ENCODE measurements around the gene RNU4-1.
"Not testable (repeated sequence)": the region's sequence is repeated elsewhere in the genome, so short reads cannot be mapped to it uniquely, and the experiment has no call there.

The RNU4-1 gene

DNA sequence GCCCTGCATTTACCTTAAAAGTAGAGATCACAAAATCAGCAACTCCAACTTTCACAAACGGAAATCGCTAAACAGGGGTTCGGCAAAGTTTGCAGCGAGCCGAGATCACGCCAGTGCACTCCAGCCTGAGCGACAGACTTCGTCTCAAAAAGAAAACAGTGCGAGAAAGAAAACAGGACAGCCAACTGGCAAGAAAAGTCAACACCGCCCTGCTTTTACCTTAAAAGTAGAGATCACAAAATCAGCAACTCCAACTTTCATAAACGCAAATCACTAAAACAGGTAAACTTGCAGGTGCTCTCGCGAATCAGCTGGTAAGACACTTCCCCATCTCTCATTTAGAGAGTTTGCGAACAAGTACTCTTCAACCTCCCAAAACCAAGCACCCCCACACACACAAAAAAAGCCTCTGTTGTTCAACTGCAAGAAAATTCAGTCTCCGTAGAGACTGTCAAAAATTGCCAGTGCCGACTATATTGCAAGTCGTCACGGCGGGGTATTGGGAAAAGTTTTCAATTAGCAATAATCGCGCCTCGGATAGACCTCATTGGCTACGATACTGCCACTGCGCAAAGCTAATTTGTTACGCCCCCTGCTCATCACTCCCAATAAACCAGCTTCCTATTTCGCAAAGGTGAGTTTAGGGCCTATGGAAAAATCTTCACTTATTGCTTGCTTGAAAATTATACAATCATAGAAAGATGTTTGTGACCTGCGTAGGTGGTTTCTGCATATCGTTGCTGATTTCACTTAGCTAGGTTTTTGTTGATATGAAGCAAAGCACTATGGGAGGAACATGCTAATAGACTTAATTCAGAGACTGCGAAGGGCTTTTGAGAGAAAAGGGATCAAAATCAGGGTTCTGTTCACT lies at the start of gene RNU4-1:
TSS of gene RNU4-1 (minus strand) at position 577 of the 871 bp plus-strand sequence.
- DNase-seq: peak; percentile 98

DNA sequence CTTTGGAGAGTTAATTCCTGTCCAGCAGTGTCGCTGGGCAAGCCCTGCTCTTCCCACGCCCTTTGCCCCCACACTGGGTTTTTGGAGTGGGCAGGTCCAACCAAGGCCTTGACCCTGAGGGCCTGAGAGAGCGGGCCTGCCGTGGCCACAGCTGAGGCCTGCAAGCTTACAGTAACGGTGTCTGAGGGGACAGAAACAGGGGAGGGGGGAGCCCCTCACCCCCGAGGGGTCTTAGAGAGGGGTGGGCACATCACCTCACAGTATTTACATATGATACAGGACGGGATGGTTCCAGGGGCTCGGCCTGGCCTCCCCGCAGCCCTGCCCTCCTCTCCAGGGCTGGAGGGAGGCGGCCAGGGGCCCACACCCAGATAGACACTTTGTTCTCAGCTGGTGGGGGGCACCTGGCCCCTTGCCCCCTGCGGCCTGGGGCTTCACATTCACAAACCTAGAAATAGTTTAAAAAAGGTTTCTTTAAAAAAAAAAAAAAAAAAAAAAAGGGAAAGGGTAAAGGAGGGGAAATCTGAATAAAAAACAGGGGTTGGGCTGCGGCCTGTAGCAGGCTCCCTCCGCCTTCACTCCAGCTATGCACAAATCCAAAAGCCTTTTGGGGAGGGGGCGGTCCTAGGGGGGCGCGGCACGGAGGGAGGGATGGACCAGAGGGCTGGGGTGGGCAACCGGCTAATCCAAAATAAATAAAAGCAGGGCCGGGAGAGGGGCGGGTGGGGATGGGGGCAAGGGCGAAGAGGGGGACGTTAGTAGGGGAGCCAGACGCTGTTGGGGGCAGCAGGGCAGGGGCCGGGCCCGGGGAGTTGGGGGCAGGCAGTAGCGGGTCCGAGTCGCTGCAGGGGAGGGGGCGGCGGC lies 49.4 kb upstream of the RNU4-1 start:
- no peak for DNase-seq

DNA sequence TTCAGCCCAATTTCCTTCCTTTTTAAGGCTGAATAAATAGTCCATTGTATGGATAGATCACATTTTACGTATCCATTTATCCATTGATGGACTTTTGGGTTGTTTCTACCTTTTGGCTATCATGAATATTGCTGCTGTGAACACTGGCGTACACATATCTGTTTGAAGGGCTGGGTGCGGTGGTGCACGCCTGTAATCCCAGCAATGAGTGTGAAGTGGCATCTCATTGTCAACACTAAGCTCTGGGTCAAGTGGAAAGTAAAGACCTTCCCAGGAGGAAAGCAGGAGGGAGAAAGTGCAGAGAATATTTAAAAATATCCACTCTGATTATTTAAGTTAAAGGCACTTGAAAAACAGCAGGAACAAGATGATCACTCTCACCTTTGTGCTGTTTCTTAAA lies 46.2 kb upstream of the RNU4-1 start:
- DNase-seq: no peak

DNA sequence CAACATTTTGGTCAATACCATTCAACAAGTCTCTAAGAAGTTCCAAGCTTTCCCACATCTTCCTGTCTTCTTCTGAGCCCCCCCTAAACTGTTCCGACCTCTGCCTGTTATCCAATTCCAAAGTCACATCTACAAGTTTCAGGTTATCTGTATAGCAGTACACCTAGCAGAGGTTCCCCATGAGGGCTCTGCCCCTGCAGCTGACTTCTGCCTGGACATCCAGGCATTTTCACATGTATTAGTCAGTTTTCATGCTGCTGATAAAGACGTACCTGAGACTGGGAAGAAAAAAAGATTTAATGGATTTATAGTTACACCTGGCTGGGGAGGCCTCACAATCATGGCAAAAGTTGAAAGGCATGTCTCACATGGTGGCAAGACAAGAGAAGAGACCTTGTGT lies 44.7 kb upstream of the RNU4-1 start:
- DNase-seq: no peak

DNA sequence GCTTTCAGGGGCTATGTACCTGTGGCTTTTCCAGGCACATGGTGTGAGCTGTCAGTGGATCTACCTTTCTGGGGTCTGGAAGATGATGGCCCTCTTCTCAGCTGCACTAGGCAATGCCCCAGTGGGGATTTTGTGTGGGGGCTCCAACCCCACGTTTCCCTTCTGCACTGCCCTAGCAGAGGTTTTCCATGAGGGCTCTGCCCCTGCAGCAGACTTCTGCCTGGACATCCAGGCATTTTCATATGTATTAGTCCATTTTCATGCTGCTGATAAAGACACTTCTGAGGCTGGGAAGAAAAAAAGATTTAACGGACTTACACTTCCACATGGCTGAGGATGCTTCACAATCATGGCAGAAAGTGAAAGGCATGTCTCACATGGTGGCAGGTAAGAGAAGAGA lies 43.4 kb upstream of the RNU4-1 start:
- not testable (repeated sequence) for DNase-seq

DNA sequence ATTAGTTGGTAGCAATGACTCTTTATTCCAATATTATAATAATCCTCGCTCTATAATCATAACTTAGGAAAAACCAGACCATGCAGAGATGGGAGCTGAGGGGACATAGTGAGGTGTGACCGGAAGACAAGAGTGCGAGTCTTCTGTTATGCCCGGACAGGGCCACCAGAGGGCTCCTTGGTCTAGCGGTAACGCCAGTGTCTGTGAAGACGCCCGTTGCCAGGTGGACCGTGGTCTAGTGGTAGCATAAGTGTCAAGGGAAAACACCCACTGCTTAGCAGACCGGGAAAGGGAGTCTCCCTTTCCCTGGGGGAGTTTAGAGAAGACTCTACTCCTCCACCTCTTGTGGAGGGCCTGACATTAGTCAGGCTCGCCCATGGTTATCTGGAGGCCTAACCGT lies 42.4 kb upstream of the RNU4-1 start:
- DNase-seq: peak; percentile 79

DNA sequence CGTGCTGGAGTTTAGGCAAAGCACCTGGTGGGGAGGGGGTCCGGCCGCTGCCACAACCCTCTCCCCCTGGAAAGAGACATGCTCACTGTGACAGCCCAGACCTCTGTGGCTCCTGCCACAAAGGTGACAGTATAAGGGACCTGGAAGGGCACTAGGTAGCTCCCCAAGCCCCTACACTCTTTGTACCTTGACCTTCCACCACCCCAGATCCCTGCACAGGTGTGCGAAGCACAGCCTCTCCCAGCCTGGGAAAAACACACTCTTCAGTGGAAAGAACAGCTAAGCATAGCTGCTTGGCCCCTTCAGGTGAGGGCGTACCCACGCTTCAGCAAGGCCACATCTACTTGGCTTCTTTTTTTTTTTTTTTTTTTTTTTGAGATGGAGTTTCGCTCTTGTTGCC lies 39.5 kb upstream of the RNU4-1 start:
- DNase-seq: no peak

DNA sequence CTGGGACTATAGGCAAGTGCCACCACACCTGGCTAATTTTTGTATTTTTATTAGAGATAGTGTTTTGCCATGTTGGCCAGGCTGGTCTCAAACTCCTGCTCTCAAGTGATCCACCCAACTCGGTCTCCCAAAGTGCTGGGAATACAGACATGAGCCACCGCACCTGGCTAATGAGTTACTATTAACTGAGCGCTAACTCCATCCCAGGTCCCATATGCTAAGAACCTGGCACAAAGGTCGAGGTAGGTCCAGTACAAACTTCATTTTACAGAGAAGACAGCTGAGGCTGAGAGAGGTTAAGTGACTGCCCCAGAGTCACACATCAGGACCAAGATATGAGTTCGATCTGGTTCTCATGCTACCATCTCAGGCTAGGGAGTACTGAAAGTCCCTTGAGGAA lies 39.0 kb upstream of the RNU4-1 start:
- DNase-seq: no peak

DNA sequence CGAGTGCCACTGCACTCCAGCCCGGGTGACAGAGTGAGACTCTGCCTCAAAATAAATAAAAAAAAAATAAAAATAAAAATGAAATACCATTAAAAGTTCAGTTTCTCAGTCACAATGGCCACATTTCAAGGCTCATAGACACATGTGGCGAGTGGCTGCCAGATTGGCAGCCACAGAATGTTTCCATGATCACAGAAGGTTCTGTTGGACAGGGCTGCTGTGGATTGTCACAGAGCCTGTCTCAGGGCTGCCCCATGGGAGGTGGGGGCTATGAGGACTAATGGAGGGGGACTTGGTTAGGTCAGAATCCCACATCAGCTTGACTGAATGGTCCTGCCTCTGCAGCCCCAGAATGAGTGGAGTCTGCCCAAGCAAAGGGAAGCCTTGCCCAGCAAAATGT lies 38.4 kb upstream of the RNU4-1 start:
- DNase-seq: no peak

DNA sequence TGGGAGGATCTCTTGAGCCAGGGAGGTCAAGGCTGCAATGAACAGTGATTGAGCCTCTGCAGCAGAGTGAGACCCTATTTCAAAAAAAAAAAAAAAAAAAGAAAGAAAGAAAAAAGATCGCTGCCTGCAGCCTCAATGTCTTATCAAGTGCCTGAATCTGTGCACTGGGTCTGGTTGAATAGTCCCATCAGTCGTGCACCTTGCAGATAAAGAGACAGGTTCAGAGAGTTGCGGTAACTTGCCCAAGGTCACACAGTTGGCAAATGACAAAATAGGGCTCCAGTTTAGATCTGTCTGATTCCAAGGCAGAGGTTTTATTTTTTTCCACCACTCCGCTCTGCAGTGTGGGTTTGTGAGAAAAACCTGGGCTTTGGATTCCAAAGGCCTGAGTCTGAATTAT lies 35.2 kb upstream of the RNU4-1 start:
- DNase-seq: no peak

DNA sequence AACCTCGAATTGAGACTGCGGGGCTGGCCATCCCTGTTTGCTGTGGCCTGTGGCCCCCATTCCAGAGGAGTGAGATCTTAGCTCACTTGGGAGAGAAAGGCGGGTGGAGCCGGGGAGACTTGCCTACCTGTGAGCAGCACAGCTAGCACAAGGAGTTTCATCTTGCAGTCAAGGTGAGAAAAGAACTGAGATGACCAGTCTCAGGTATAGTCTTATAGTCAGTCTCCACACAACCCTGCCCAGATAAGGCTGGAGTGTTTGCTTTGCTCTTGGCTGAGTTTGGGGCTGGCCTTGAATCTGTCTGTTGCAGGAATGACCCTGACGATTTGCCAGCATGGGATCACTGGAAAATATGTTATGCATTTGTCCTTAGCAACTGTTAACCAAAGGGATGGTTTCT lies 34.6 kb upstream of the RNU4-1 start, which contains the start of gene PLA2G1B:
TSS of gene PLA2G1B (minus strand) at position 187 of the 400 bp plus-strand sequence. CDS start at position 161, 26 bp downstream.
- DNase-seq: no peak

DNA sequence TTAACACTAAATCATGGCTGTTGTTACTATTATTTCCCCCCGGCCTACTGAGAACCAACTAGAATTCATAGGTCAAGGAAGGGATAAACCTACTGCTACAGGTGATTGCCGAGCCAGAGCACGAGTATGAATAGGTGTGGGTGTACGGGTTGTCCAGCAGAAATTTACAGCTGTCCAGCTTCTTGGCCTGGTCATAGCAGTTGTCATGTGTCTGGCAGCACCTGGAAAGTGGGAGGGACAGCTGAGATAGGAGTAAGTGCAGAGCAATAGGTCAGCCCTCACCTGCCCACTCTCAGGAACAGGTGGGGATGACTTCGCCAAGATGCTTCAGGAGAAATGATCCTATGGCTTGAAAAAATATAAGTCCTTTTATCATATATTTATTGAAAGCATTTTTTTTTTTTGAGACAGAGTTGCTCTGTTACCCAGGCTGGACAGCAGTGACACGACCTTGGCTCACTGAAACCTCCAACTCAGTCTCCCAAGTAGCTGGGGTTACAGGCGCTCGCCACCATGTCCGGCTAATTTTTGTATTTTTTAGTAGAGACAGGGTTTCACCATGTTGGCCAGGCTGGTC lies 31.9 kb upstream of the RNU4-1 start:
- DNase-seq: no peak

DNA sequence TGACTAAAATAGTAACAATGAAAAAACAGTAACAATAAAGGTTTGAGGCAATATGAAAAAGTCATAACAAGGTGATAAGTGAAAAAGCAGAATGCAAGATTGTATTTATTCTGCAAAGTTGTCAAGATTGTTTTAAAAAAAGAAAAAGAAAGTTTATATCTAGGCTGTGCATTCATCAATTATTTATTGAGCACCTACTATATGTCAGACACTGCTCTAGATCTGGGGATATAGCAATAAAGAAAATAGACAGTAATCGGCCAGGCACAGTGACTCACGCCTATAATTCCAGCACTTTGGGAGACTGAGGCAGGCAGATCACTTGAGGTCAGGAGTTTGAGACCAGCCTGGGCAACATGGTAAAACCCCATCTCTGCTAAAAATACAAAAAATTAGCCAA lies 30.7 kb upstream of the RNU4-1 start:
- no peak for DNase-seq

DNA sequence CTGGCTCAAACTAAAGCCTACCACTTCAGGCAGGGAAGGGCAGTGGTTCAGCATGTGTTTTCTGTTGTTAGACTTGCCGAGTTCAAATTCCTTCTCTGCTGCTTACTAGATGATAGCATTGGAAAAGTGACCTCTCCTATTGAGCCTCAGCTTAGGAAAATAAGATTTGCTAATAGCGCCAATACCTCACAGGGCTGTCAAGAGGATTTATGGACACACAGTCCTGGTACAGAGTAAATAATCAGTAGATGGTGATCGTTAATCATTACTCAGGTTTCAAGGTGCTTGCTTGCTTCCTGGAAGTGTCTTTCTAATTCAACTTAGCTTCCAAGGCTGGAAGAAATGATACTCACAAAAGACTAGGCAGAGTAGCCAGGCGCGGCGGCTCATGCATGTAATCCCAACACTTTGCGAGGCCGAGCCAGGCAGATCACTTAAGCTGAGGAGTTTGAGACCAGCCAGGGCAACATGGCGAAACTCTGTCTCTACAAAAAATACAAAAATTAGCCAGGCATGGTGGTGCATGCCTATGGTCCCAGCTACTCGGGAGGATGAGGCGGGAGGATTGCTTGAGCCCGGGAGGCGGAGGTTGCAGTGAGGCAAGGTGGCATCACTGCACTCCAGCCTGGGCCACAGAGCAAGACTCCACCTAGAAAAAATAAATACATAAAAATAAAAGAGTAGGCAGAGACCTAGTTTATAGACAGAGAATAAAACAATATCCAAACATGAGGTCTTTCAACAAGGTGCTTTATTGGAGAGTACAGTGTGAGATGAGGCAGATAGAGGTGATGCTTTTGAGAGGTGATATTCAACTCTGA lies 28.6 kb upstream of the RNU4-1 start:
- peak; percentile 27 for DNase-seq

DNA sequence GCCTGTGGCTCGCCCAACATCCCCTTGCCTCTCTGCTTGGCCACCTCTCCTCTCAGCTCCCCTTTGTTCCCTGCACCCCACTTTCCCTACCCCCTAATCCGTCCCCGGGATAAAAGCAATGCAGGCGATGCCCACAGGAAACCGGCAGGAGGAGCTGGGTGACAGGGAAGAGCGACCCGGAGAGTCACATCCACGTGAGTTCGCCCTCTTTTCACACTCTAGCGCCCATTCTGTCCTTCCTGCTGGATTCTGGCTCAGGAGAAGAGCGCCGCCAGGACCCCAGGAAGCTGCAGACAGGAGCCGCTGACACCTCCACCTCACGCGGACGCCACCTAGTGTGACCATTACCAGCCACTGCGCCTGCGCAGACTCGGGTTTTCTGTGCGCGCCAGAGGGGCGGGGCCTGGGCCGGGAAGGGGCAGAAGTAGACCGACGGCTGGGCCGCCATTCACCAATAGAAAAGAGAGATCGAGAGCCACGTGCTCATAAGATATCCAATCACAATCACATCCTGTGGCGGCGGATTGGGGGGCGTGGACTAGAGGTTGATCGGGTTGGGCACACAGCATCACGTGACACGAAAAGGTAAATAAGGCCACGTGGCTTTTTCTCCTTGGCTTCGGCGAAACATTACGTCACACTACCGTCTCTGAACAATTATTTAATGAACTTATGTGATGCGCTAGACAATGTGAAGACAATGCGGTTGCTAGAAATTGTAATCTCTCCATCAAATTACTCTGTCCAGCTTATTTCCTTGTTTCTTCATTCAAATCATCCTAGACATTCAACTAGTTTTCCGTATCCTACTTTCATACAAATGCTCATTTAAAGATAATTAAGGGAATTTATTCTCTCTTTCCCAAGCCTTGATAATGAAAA lies 24.4 kb upstream of the RNU4-1 start:
- DNase-seq: peak; percentile 100

DNA sequence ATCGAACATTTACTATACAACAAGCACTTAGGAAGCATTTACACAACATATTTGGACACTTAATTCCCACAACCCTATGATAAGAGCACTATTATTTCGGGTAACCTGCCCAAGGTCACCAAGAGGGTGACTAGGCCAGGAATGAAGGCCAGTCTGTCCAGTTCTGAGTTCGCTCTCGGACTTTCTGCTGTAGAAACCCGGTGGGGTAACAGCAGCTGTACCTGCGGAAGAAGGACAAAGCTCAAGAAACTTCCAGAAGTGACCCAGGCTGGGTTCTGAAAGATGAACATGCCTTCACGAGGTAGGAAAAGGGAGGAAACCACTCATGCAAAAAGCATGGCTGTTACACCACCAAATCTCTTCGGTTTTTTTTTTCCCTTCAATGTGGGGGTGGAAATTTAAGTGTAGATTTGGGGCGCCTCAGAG lies 23.8 kb upstream of the RNU4-1 start:
- DNase-seq: peak; percentile 57

DNA sequence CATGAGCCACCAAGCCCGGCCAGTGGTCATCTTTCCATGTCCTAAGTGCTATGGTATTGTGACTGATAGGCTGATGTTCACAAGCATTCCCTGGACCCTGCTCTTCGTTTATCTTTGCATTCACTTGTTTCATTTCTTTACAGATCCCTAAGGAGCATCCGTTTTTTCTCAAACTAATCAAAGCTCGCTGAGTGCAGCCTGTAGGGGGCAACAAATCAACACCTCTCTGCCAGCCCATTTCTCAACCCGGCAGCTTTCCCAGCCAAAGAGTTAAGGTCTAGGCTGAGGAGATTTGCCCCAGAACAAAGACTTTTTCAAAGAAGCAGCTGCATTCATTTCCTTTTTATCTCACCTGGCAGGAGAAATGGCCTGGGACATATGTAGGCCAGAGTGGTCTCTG lies 21.2 kb upstream of the RNU4-1 start:
- DNase-seq: peak; percentile 55

DNA sequence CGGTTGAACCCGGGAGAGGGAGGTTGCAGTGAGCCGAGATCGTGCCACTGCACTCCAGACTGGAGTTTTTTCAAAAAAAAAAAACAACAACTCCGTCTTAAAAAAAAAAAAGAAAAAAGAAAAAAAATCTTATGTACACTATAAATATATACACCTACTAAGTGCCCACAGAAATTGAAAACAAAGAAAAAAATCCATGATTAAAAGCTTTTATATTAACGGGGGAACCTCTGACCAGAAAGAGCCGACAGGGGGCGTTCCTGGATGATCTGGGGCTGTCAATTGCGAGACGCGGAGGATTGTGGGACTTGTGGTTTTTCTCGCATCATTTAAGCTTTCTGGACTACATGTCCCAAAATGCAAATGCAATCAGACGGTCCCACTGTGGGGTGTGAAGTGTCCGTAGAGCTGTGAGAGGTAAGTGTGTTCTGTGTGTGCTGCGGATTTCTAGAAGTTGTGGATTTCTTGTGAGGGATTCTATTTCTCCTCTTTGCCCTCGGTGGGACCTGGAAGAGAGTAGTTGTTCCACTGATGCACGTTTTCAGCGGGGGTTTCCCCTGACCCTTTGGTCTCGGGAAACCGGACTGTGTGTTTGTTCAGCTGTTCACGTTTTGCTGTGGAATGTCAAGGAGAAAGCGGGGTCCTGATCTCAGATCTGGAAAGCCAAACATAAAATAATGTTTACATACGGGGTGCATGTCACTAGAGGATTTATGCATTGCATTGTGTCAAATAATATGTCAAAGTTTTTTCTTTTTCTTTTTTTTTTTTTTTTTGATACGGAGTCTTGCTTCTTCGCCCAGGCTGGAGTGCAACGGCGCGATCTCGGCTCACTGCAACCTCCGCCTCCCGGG lies 9.2 kb upstream of the RNU4-1 start, which contains the start of gene SIRT4:
TSS of gene SIRT4 (plus strand) at position 360 of the 854 bp plus-strand sequence. CDS start 1,241 bp downstream, outside the sequence.
- peak; percentile 97 for DNase-seq

DNA sequence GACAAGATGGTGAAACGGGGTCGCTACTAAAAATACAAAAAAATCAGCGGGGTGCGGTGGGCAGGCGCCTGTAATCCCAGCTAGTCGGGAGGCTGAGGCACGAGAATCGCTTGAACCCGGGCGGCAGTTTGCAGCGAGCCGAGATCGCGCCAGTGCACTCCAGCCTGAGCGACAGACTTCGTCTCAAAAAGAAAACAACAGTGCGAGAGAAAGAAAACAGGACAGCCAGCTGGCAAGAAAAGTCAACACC lies 701 bp downstream of the RNU4-1 start:
- no peak for DNase-seq

DNA sequence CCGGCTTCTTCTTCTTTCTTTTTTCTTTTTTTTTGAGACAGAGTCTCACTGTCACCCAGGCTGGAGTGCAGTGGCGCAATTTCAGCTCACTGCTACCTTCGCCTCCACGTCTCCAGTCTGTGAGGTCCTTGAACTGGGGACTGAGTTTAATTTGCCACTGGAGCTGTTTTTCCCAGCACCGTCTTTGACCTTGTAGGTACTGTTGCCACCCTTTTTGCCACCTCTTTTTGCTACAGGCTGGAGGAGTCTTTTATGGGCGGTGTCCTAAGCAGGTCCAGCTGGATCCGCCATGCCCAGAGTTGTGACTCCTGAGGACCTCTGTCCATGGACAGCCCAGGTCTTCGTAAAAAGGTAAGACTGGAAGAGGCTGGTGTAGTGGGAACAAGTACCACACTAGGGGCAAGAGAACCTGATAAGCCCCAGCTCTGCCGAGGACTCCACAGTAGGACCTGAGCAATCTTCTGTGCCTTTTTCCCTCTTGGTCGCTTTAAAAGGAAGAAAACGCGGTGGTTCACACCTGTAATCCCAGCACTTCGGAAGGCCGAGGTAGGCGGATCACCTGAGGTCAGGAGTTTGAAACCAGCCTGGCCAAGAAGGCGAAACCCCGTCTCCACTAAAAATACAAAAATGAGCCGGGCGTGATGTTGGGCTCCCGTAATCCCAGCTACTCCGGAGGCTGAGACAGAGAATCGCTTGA lies 2.3 kb downstream of the RNU4-1 start:
- DNase-seq: peak; percentile 76

All from NCI-H69 (cell line).